Measurements from ENCODE around the gene C20orf204.

The C20orf204 gene

GRCh38 chr20:64041040-64041780 lies 5.2 kb downstream of the C20orf204 start:
- ChIA-PET CTCF (interaction anchor here (0.7 to 6.4 kb wide), 4 partner anchors 12 to 80 kb away, joined by 4 to 98 read pairs (median 74); partner anchors contain the start of gene TCEA2), POLR2A (ENCODE audit: low non-redundant PET) (interaction anchor here (0.7 kb wide), 1 partner anchor 19 kb away, joined by 5 read pairs; no protein-coding TSS in a partner anchor)
- H3K27ac ChIP-seq = peak overlapping the region; percentile 58
- no peak for DNase-seq (ENCODE audit: low spot score)
- no peak for TF ChIP-seq CTCF (conservative IDR thresholded peaks at IDR 0.05; ENCODE audit: low read depth)

GRCh38 chr20:64041781-64042053 lies 5.7 kb downstream of the C20orf204 start:
- CTCF ChIA-PET = no interaction called here
- no peak for TF ChIP-seq CTCF (conservative IDR thresholded peaks at IDR 0.05; ENCODE audit: low read depth)
- no peak for DNase-seq (ENCODE audit: low spot score)
- POLR2A ChIA-PET (ENCODE audit: low non-redundant PET) = interaction anchor here (0.7 kb wide), 1 partner anchor 19 kb away, joined by 5 read pairs; no protein-coding TSS in a partner anchor
- H3K27ac ChIP-seq = peak overlapping the region; percentile 58

- peak overlapping the region; percentile 58 for H3K27ac ChIP-seq
- no peak for DNase-seq (ENCODE audit: low spot score)
- CTCF ChIA-PET = interaction anchor here (0.6 kb wide), 1 partner anchor 112 kb away, joined by 3 read pairs; no protein-coding TSS in a partner anchor
- no peak for TF ChIP-seq CTCF (conservative IDR thresholded peaks at IDR 0.05; ENCODE audit: low read depth)
- POLR2A ChIA-PET (ENCODE audit: low non-redundant PET) = interaction anchor here (0.7 kb wide), 1 partner anchor 18 kb away, joined by 5 read pairs; no protein-coding TSS in a partner anchor
Measured at GRCh38 chr20:64042054-64042781, 6.2 kb downstream of the C20orf204 start.

- no peak for TF ChIP-seq CTCF (conservative IDR thresholded peaks at IDR 0.05; ENCODE audit: low read depth)
- ChIA-PET CTCF (interaction anchor here (1.1 to 2.7 kb wide), 3 partner anchors 14 to 58 kb away, joined by 3 to 10 read pairs (median 5); no protein-coding TSS in a partner anchor), POLR2A (ENCODE audit: low non-redundant PET) (interaction anchor here (0.6 kb wide), 1 partner anchor 345 kb away, joined by 3 read pairs; no protein-coding TSS in a partner anchor)
- DNase-seq (ENCODE audit: low spot score) = no peak
- peak overlapping the region; percentile 78 for H3K27ac ChIP-seq
Measured at GRCh38 chr20:64043768-64044167, 7.8 kb downstream of the C20orf204 start.

GRCh38 chr20:64044484-64045247 lies 8.7 kb downstream of the C20orf204 start:
- peak; percentile 86 for DNase-seq (ENCODE audit: low spot score)
- H3K27ac ChIP-seq = peak overlapping the region; percentile 78
- ChIA-PET POLR2A (ENCODE audit: low non-redundant PET) (interaction anchor here (0.6 kb wide), 1 partner anchor 15 kb away, joined by 3 read pairs; no protein-coding TSS in a partner anchor), CTCF (interaction anchor here (0.6 to 2.7 kb wide), 12 partner anchors 8 to 1634 kb away, joined by 3 to 10 read pairs (median 4); partner anchors contain the start of gene TPD52L2)
- TF ChIP-seq CTCF (conservative IDR thresholded peaks at IDR 0.05; ENCODE audit: low read depth) = no peak

All from RWPE1 (cell line).